H1 (cell line): ENCODE data around the gene PSMD6. TPM values are rescaled to one million over a fixed set of nuclear protein-coding genes. Genes with fewer than 3 reads are reported as not detected.

Experiments used
- CTCF ChIA-PET: fragments of 300-600 bp; sonication (Branson Sonifier 250); formaldehyde crosslinking; loops from one replicate; lab custom pipeline; 2021; ENCODE audit not compliant: partially characterized antibody; lab: Charles Lee
- POLR2A ChIA-PET: fragments of 300-600 bp; sonication (Branson Sonifier 250); formaldehyde crosslinking; loops from one replicate; lab custom pipeline; 2021; ENCODE audit warnings: inconsistent platforms; ENCODE audit not compliant: partially characterized antibody; lab: Charles Lee
- DNase-seq, 2 experiments: peaks; one replicate each; pipeline versions ENCODE4 v3.0.0 to v3.0.0-alpha.2; 2010 to 2022; ENCODE audit warnings: low spot score in 2 of 2, low read depth in 1 of 2, mixed read lengths in 1 of 2
- FAIRE-seq: peaks from 2 replicates; lab custom pipeline; 2011; peaks lifted over from hg19 to GRCh38; lab: Jason Lieb, UNC
- H2AFZ ChIP-seq: 2 replicates; pipeline ENCODE4 v1.8.1; 2012; ENCODE audit warnings: low read length, inconsistent platforms
- H2AK5ac ChIP-seq: 2 replicates; pipeline ENCODE4 v1.6.1; 2013; ENCODE audit warnings: low read depth, low read length
- H2BK120ac ChIP-seq: replicated peaks from 2 replicates; pipeline ENCODE3; 2013; ENCODE audit warnings: low read depth, low read length, inconsistent platforms
- H2BK12ac ChIP-seq: 2 replicates; pipeline ENCODE4 v1.6.1; 2013; ENCODE audit warnings: low read depth, low read length
- H2BK15ac ChIP-seq: 2 replicates; pipeline ENCODE4 v1.6.1; 2013; ENCODE audit warnings: low read length
- H2BK20ac ChIP-seq: 2 replicates; pipeline ENCODE4 v1.6.1; 2013; ENCODE audit warnings: low read length
- H2BK5ac ChIP-seq: 2 replicates; pipeline ENCODE4 v1.6.1; 2013; ENCODE audit warnings: low read depth, low read length
- H3K14ac ChIP-seq: 2 replicates; pipeline ENCODE4 v1.6.1; 2013; ENCODE audit warnings: inconsistent platforms; ENCODE audit not compliant: insufficient read length
- H3K18ac ChIP-seq: 2 replicates; pipeline ENCODE4 v1.6.1; 2013; ENCODE audit warnings: low read length; ENCODE audit errors: extremely low read depth
- H3K23ac ChIP-seq: 2 replicates; pipeline ENCODE4 v1.6.1; 2013; ENCODE audit warnings: inconsistent platforms; ENCODE audit not compliant: insufficient read length
- H3K23me2 ChIP-seq: 2 replicates; pipeline ENCODE4 v1.6.1; 2013; ENCODE audit warnings: low read depth, low read length
- H3K27ac ChIP-seq: 2 replicates; pipeline ENCODE4 v1.6.1; 2011; ENCODE audit warnings: low read depth, low read length, inconsistent platforms
- H3K27me3 ChIP-seq, 4 experiments: replicated peaks in 1 of 4; 1 replicate in 1 of 4; 2 replicates in 3 of 4; pipeline versions ENCODE4 v1.6.1 to v1.8.1; 2011 to 2013; ENCODE audit warnings: low read length in 3 of 4, mild to moderate bottlenecking in 3 of 4, inconsistent platforms in 2 of 4, mixed read lengths in 2 of 4, moderate library complexity in 1 of 4; ENCODE audit not compliant: control insufficient read depth in 3 of 4, insufficient read depth in 3 of 4; ENCODE audit errors: extremely low read depth in 1 of 4
- H3K36me3 ChIP-seq, 4 experiments: 2 replicates each; pipeline versions ENCODE4 v1.6.1 to v1.8.1; 2011 to 2013; ENCODE audit warnings: mild to moderate bottlenecking in 4 of 4, low read length in 3 of 4, moderate library complexity in 2 of 4, control low read depth in 1 of 4, inconsistent platforms in 1 of 4; ENCODE audit not compliant: insufficient read depth in 4 of 4, control insufficient read depth in 2 of 4
- H3K4ac ChIP-seq: replicated peaks from 2 replicates; pipeline ENCODE3; 2013; ENCODE audit warnings: low read length, low read depth, mixed read lengths, inconsistent platforms; ENCODE audit not compliant: insufficient read length
- H3K4me1 ChIP-seq, 4 experiments: replicated peaks in 1 of 4; 1 replicate in 1 of 4; 2 replicates in 3 of 4; pipeline versions ENCODE4 v1.6.1 to v1.8.1; 2011 to 2013; ENCODE audit warnings: low read length in 3 of 4, inconsistent platforms in 2 of 4, mixed read lengths in 1 of 4; ENCODE audit not compliant: insufficient read depth in 4 of 4, control insufficient read depth in 3 of 4
- H3K4me2 ChIP-seq, 2 experiments: 2 replicates each; pipeline versions ENCODE4 v1.6.1 to v1.8.1; 2011 to 2013; ENCODE audit warnings: low read depth in 2 of 2, low read length in 2 of 2, control low read depth in 1 of 2, inconsistent platforms in 1 of 2, mild to moderate bottlenecking in 1 of 2; ENCODE audit not compliant: insufficient read depth in 1 of 2
- H3K4me3 ChIP-seq, 4 experiments: fragments of 200-600, 300-600 bp in 1 of 4; sonication (generic), shearing (Covaris generic), sonication (Bioruptor Twin) in 1 of 4; 2 replicates each; pipeline versions ENCODE4 v1.5.1 to v1.8.1; 2011 to 2016; ENCODE audit warnings: low read length in 4 of 4, low read depth in 3 of 4, control low read depth in 2 of 4, inconsistent platforms in 2 of 4, mild to moderate bottlenecking in 2 of 4, mixed read lengths in 1 of 4, moderate library complexity in 1 of 4; ENCODE audit not compliant: insufficient read depth in 2 of 4; ENCODE audit errors: extremely low read depth in 1 of 4
- H3K56ac ChIP-seq: replicated peaks from 2 replicates; pipeline ENCODE3; 2013; ENCODE audit warnings: low read depth, mild to moderate bottlenecking, mixed read lengths, low read length, inconsistent platforms; ENCODE audit not compliant: insufficient read length
- H3K79me1 ChIP-seq: 2 replicates; pipeline ENCODE4 v1.6.1; 2013; ENCODE audit warnings: low read depth, low read length, control low read depth
- H3K79me2 ChIP-seq, 2 experiments: 2 replicates each; pipeline versions ENCODE4 v1.6.1 to v1.8.1; 2012 to 2013; ENCODE audit warnings: low read length in 2 of 2, mild to moderate bottlenecking in 2 of 2, inconsistent platforms in 1 of 2; ENCODE audit not compliant: insufficient read depth in 2 of 2, control insufficient read depth in 1 of 2
- H3K9ac ChIP-seq, 4 experiments: replicated peaks in 1 of 4; 1 replicate in 1 of 4; 2 replicates in 3 of 4; pipeline versions ENCODE4 v1.6.1 to v1.8.1; 2011 to 2013; ENCODE audit warnings: low read depth in 3 of 4, low read length in 3 of 4, control low read depth in 2 of 4, mild to moderate bottlenecking in 2 of 4, moderate library complexity in 2 of 4, inconsistent platforms in 1 of 4; ENCODE audit errors: extremely low read depth in 1 of 4
- H3K9me3 ChIP-seq, 2 experiments: 2 replicates each; pipeline versions ENCODE4 v1.6.1 to v1.8.1; 2012 to 2013; ENCODE audit warnings: mild to moderate bottlenecking in 2 of 2, moderate library complexity in 2 of 2, control low read depth in 1 of 2, inconsistent platforms in 1 of 2, low read depth in 1 of 2, low read length in 1 of 2, mixed read lengths in 1 of 2; ENCODE audit not compliant: insufficient read depth in 2 of 2
- H4K20me1 ChIP-seq, 2 experiments: replicated peaks in 1 of 2; 2 replicates each; pipeline versions ENCODE3 to v1.8.1; 2011 to 2013; ENCODE audit warnings: inconsistent platforms in 2 of 2, low read length in 2 of 2, mild to moderate bottlenecking in 1 of 2; ENCODE audit not compliant: insufficient read depth in 2 of 2, control insufficient read depth in 1 of 2
- H4K5ac ChIP-seq: 2 replicates; pipeline ENCODE4 v1.6.1; 2013; ENCODE audit warnings: low read length, low read depth, mixed read lengths, inconsistent platforms; ENCODE audit not compliant: insufficient read length
- H4K8ac ChIP-seq: 2 replicates; pipeline ENCODE4 v1.8.0; 2013; ENCODE audit warnings: mild to moderate bottlenecking, moderate library complexity, low read length, inconsistent platforms; ENCODE audit not compliant: insufficient read depth; ENCODE audit errors: extremely low read depth
- H4K91ac ChIP-seq: replicated peaks from 2 replicates; pipeline ENCODE3; 2013; ENCODE audit warnings: low read length, mixed read lengths, inconsistent platforms; ENCODE audit not compliant: insufficient read length
- CTCF ChIP-seq, 3 experiments: IDR thresholded peaks; 1 replicate in 2 of 3; 2 replicates in 1 of 3; pipeline versions ENCODE4 v1.5.1 to v1.6.1; 2011; ENCODE audit warnings: low read length in 3 of 3, mild to moderate bottlenecking in 3 of 3, inconsistent platforms in 2 of 3, low read depth in 1 of 3, moderate library complexity in 1 of 3; ENCODE audit not compliant: insufficient read depth in 1 of 3; ENCODE audit errors: control extremely low read depth in 1 of 3
- HDAC2 ChIP-seq, 2 experiments: fragments of 300-600 bp in 1 of 2; sonication (generic) in 1 of 2; IDR thresholded peaks; 2 replicates each; pipeline ENCODE4 v1.6.1; 2011 to 2012; ENCODE audit warnings: low read depth in 2 of 2, low read length in 2 of 2, mild to moderate bottlenecking in 2 of 2, moderate library complexity in 2 of 2, borderline replicate concordance in 1 of 2, inconsistent platforms in 1 of 2
- KDM4A ChIP-seq: IDR thresholded peaks from one replicate; pipeline ENCODE4 v1.7.1; 2012; ENCODE audit warnings: low read depth, mild to moderate bottlenecking, moderate library complexity, low read length, inconsistent platforms; ENCODE audit not compliant: severe bottlenecking
- KDM5A ChIP-seq: fragments of 200-600 bp; IDR thresholded peaks from 2 replicates; pipeline ENCODE4 v1.7.1; 2012; ENCODE audit warnings: mild to moderate bottlenecking, low read length, inconsistent platforms, mixed read lengths
- POU5F1 ChIP-seq: IDR thresholded peaks from 2 replicates; pipeline ENCODE4 v1.6.1; 2011; ENCODE audit warnings: low read depth, mild to moderate bottlenecking, low read length, moderate library complexity
- RBBP5 ChIP-seq: IDR thresholded peaks from 2 replicates; pipeline ENCODE4 v1.7.1; 2012; ENCODE audit warnings: low read depth, mild to moderate bottlenecking, inconsistent platforms, low read length, moderate library complexity, borderline replicate concordance
- YY1 ChIP-seq: IDR thresholded peaks from 2 replicates; pipeline ENCODE4 v1.6.1; 2011; ENCODE audit warnings: low read depth, mild to moderate bottlenecking, low read length
- WGBS, 2 experiments: shearing (Covaris generic) in 1 of 2; methylation state at CpG; one replicate each; pipeline versions ENCODE4 v1.1.6 to v1.1.7; 2013 to 2015; ENCODE audit warnings: low lambda C conversion rate in 2 of 2, mixed read lengths in 2 of 2, inconsistent platforms in 1 of 2, low coverage in 1 of 2, missing lambda C conversion rate in 1 of 2; ENCODE audit not compliant: insufficient replicate concordance in 2 of 2, insufficient coverage in 1 of 2, insufficient read length in 1 of 2; ENCODE audit errors: extremely low coverage in 1 of 2, missing lambda C conversion rate in 1 of 2; 5-methylcytosine and 5-hydroxymethylcytosine counted together
- polyA plus RNA-seq, 7 experiments: library from polyadenylated mRNA; depleted of rRNA in 3 of 7; stranded (reverse) in 5 of 7; unstranded in 2 of 7; fragments of >200 nt in 5 of 7; fragments of 200-250 nt in 2 of 7; gene quantifications; 1 replicate in 5 of 7; 2 replicates in 1 of 7; 4 replicates in 1 of 7; pipeline versions ENCODE4 v1.2.1 to v1.2.3, GENCODE V29; 2011 to 2013; ENCODE audit warnings: missing spikeins in 2 of 7, mixed read lengths in 2 of 7
- total RNA-seq: library from RNA; stranded (reverse); fragmentation: NEBNext Ultra II Directional; extraction: Animal tissue kit (Norgen Biotek cat#: 25700); gene quantifications from 2 replicates; pipeline ENCODE4 v1.2.1, GENCODE V29; 2021

PSMD6 gene
- total and polyA plus RNA-seq, 2 of the 8 experiments (the other 6 are each of a cell fraction or from before 2014, with no cell fraction given): 43.7 to 104 TPM

- FAIRE-seq (no peak), DNase-seq (no peak)
- H3K4me2 ChIP-seq: no peak overlapping the region
- no peaks in the 10 kb centered on the region; the same call in 1 of the 2 replicates for H3K23me2 ChIP-seq
- H2BK5ac ChIP-seq: no peak overlapping the region
- H4K91ac ChIP-seq: no peak overlapping the region
- H3K4me1 ChIP-seq: no peaks in the 10 kb centered on the region
- H3K18ac ChIP-seq: no peak overlapping the region
- H3K79me1 ChIP-seq: no peaks in the 10 kb centered on the region
- H4K8ac ChIP-seq: no peak overlapping the region
- POLR2A ChIA-PET: no interaction called here
- no peak overlapping the region for H2BK20ac ChIP-seq
- CTCF ChIA-PET: interaction anchor here (0.9 to 4.1 kb wide), 2 partner anchors 17 to 49 kb away, joined by 3 to 25 read pairs; no protein-coding TSS in a partner anchor
- H3K56ac ChIP-seq: no peak overlapping the region
- no peak overlapping the region for H4K5ac ChIP-seq
- no peak overlapping the region for H2BK12ac ChIP-seq
- no peak overlapping the region for H3K4ac ChIP-seq
- H3K27me3 ChIP-seq: no peaks in the 10 kb centered on the region
- no peak overlapping the region for H3K14ac ChIP-seq
- no peaks in the 10 kb centered on the region for H3K79me2 ChIP-seq
- TF ChIP-seq KDM4A (no peak), KDM5A (no peak), RBBP5 (no peak), HDAC2 (IDR thresholded peaks at IDR 0.05; ENCODE audit: borderline replicate concordance in 1 of 2, low read depth in 2 of 2, low read length in 2 of 2) (no peak), POU5F1 (no peak), YY1 (no peak), CTCF (IDR thresholded peaks at IDR 0.05; ENCODE audit: control extremely low read depth in 1 of 3, insufficient read depth in 1 of 3, low read depth in 1 of 3, low read length in 3 of 3) (no peak)
- TF ChIP-seq, all 59 proteins: peak for 0
- Histone ChIP-seq H2BK15ac (no peak overlapping the region), H2BK120ac (no peak overlapping the region), H3K9ac (no peak overlapping the region), H4K20me1 (peaks cover 0 to 4% of the 10 kb centered on the region in 2 experiments), H2AFZ (no peak overlapping the region), H3K4me3 (no peak overlapping the region), H3K36me3 (peaks cover 23 to 77% (median 57%) of the 10 kb centered on the region in 4 experiments), H2AK5ac (no peak overlapping the region), H3K23ac (no peak overlapping the region), H3K27ac (no peak overlapping the region), H3K9me3 (no peaks in the 10 kb centered on the region)
- WGBS, 2 experiments: 84% methylated on average over 7 of the region's 7 CpGs; no CpG with 5 or more reads in 1 of the 2 experiments
Measured at GRCh38 chr3:64009528-64009927, 13.8 kb downstream of the PSMD6 start.
